PC-9 (cell line): ENCODE data around the gene NFX1.

Experiments used
- EZH2 ChIP-seq: fragments of 200-600 bp; sonication (generic); IDR thresholded peaks from 2 replicates; pipeline ENCODE4 v1.8.0; 2017; ENCODE audit warnings: antibody characterized with exemption, low read depth
- TF ChIP-seq, protein P1 (sequence below): fragments of 200-600 bp; sonication (generic); conservative IDR thresholded peaks from 2 replicates; pipeline ENCODE4 v1.6.1; 2017; ENCODE audit warnings: mixed run types, antibody characterized with exemption, mild to moderate bottlenecking, moderate library complexity

DNA sequence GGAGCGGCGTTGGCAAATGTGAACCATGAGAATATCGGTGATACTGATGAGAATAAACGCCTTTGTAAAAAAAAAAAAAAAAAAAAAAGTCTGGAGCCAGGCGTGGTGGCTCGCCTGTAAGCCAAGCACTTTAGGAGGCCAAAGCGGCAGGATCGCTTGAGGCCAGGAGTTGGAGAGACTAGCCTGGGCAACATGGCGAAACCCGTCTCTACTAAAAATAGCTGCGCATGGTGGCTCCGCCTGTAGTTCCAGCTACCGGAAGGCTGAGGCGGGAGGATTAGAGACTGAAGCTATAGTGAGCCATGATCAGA lies 425 bp upstream of the NFX1 start:
- TF ChIP-seq, protein P1, sequence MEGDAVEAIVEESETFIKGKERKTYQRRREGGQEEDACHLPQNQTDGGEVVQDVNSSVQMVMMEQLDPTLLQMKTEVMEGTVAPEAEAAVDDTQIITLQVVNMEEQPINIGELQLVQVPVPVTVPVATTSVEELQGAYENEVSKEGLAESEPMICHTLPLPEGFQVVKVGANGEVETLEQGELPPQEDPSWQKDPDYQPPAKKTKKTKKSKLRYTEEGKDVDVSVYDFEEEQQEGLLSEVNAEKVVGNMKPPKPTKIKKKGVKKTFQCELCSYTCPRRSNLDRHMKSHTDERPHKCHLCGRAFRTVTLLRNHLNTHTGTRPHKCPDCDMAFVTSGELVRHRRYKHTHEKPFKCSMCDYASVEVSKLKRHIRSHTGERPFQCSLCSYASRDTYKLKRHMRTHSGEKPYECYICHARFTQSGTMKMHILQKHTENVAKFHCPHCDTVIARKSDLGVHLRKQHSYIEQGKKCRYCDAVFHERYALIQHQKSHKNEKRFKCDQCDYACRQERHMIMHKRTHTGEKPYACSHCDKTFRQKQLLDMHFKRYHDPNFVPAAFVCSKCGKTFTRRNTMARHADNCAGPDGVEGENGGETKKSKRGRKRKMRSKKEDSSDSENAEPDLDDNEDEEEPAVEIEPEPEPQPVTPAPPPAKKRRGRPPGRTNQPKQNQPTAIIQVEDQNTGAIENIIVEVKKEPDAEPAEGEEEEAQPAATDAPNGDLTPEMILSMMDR = no peak
- TF ChIP-seq EZH2 = no peak
